Osteoblast (primary cell): Measurements from ENCODE around the gene GFPT1. TPM values are rescaled to one million over a fixed set of nuclear protein-coding genes. Genes with fewer than 3 reads are reported as not detected.

Experiments
- DNase-seq: peaks from one replicate; pipeline ENCODE4 v3.0.0; 2011; ENCODE audit warnings: low spot score, mixed read lengths; ENCODE audit not compliant: insufficient read length; ENCODE audit errors: missing footprints
- H2AFZ ChIP-seq: 2 replicates; pipeline ENCODE4 v1.6.0; 2011; ENCODE audit warnings: mild to moderate bottlenecking, low read length
- H3K27ac ChIP-seq: 2 replicates; pipeline ENCODE4 v1.5.1; 2011; ENCODE audit warnings: mild to moderate bottlenecking, low read depth, low read length, moderate library complexity
- H3K27me3 ChIP-seq: 2 replicates; pipeline ENCODE4 v1.6.0; 2012; ENCODE audit warnings: mild to moderate bottlenecking, control low read depth, inconsistent platforms, low read length, moderate library complexity; ENCODE audit not compliant: insufficient read depth
- H3K36me3 ChIP-seq: 2 replicates; pipeline ENCODE4 v1.5.1; 2011; ENCODE audit warnings: mild to moderate bottlenecking, low read length, control low read depth, moderate library complexity; ENCODE audit not compliant: insufficient read depth
- H3K4me1 ChIP-seq: 2 replicates; pipeline ENCODE4 v1.5.1; 2011; ENCODE audit warnings: mild to moderate bottlenecking, low read length, control low read depth, moderate library complexity; ENCODE audit not compliant: insufficient read depth
- H3K4me2 ChIP-seq: 2 replicates; pipeline ENCODE4 v1.6.0; 2011; ENCODE audit warnings: mild to moderate bottlenecking, low read length; ENCODE audit not compliant: insufficient read depth
- H3K4me3 ChIP-seq: fragments of 200-600 bp; sonication (generic); 3 replicates; pipeline ENCODE4 v1.5.1; 2012; ENCODE audit warnings: mild to moderate bottlenecking, low read length, inconsistent platforms; ENCODE audit not compliant: insufficient read depth
- H3K79me2 ChIP-seq: 2 replicates; pipeline ENCODE4 v1.6.0; 2012; ENCODE audit warnings: mild to moderate bottlenecking, low read length, control low read depth, inconsistent platforms; ENCODE audit not compliant: insufficient read depth
- H3K9me3 ChIP-seq: 2 replicates; pipeline ENCODE4 v1.5.1; 2011; ENCODE audit warnings: low read depth, low read length, control low read depth
- H4K20me1 ChIP-seq: 2 replicates; pipeline ENCODE4 v1.6.0; 2012; ENCODE audit warnings: mild to moderate bottlenecking, low read length, control low read depth; ENCODE audit not compliant: insufficient read depth
- total RNA-seq: library from RNA; depleted of rRNA; stranded (reverse); fragments of >200 nt; gene quantifications from 2 replicates; pipeline ENCODE4 v1.2.3, GENCODE V29; 2012
- TF ChIP-seq, protein P1 (sequence below): IDR thresholded peaks from 2 replicates; pipeline ENCODE4 v1.5.1; 2011; ENCODE audit warnings: mild to moderate bottlenecking, low read depth, low read length, moderate library complexity; ENCODE audit errors: extremely low read depth

Gene GFPT1
- total RNA-seq, 1 donor = 64.4 TPM

DNA sequence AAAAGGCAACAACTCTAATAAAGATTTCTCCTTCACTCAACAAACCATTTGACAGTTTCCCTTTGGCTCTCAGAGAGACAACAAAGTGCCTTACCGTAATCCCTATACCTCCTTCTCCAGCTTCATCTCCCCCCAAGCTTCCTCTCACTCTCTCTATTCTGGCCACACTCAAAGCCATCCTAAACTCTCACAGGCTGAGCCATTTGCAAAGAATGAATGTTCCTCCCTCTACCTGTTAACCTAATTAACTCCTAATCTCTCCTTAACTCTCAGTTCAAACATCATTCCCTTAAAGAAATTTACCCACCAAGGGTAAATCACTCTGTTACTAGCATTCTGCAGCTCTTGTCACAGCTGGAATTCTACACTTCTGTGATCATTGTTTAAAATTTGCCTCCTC lies 38.2 kb downstream of the GFPT1 start:
- no peaks in the 10 kb centered on the region for H3K27me3 ChIP-seq
- TF ChIP-seq, protein P1, sequence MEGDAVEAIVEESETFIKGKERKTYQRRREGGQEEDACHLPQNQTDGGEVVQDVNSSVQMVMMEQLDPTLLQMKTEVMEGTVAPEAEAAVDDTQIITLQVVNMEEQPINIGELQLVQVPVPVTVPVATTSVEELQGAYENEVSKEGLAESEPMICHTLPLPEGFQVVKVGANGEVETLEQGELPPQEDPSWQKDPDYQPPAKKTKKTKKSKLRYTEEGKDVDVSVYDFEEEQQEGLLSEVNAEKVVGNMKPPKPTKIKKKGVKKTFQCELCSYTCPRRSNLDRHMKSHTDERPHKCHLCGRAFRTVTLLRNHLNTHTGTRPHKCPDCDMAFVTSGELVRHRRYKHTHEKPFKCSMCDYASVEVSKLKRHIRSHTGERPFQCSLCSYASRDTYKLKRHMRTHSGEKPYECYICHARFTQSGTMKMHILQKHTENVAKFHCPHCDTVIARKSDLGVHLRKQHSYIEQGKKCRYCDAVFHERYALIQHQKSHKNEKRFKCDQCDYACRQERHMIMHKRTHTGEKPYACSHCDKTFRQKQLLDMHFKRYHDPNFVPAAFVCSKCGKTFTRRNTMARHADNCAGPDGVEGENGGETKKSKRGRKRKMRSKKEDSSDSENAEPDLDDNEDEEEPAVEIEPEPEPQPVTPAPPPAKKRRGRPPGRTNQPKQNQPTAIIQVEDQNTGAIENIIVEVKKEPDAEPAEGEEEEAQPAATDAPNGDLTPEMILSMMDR = no peak
- no peak overlapping the region for H3K27ac ChIP-seq
- H3K4me3 ChIP-seq = no peak overlapping the region
- peaks cover 95% of the 10 kb centered on the region for H3K36me3 ChIP-seq
- H3K9me3 ChIP-seq = no peaks in the 10 kb centered on the region
- peaks cover 32% of the 10 kb centered on the region for H3K79me2 ChIP-seq
- no peak overlapping the region for H2AFZ ChIP-seq
- no peak for DNase-seq
- H3K4me1 ChIP-seq = no peaks in the 10 kb centered on the region
- H3K4me2 ChIP-seq = no peak overlapping the region
- peaks cover 7% of the 10 kb centered on the region for H4K20me1 ChIP-seq

DNA sequence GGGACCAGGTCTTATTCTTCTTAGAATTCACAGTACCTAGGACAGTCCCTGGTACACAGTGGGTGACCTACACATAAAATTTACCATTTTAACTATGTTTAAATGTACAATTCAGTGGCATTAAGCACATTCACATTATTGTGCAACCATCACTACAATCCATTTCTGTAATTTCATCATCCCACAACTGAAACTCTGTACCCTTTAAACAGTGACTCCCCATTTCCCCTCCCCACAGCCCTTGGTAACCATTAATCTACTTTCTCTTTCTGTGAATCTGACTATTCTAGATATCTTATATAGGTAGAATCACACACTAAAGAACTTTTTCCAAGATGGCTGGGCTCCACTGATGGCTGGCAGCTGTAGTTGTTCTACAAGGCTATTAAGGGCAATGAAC lies 41.6 kb downstream of the GFPT1 start:
- DNase-seq = peak; percentile 6
- H3K4me2 ChIP-seq = no peak overlapping the region
- peaks cover 99% of the 10 kb centered on the region for H3K36me3 ChIP-seq
- no peak overlapping the region for H3K27ac ChIP-seq
- no peak overlapping the region for H2AFZ ChIP-seq
- H4K20me1 ChIP-seq = peaks cover 7% of the 10 kb centered on the region
- no peaks in the 10 kb centered on the region for H3K9me3 ChIP-seq
- H3K79me2 ChIP-seq = peaks cover 30% of the 10 kb centered on the region
- TF ChIP-seq, protein P1 = no peak
- H3K4me1 ChIP-seq = no peaks in the 10 kb centered on the region
- no peak overlapping the region for H3K4me3 ChIP-seq
- no peaks in the 10 kb centered on the region for H3K27me3 ChIP-seq

DNA sequence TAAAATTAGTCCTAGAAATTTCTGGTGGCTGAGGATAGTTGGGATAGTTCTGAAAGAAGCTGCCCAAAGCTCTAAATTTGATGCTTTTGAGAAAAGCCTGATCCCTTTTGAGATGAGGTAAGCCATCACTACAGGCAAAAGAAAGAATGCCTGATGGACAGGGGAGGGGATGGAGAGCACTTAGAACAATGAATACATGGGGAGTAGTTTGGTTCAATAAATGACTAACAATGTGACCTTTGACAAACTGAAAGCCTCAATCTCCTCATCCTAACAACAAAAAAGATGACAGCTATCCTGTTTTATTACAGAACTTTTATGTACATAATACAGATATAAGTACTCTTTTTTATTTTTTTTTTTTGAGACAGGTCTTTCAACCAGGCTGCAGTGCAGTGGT lies 42.7 kb downstream of the GFPT1 start:
- Histone ChIP-seq H3K9me3 (no peaks in the 10 kb centered on the region), H3K27ac (peak overlapping the region; percentile 19), H3K79me2 (peaks cover 26% of the 10 kb centered on the region), H4K20me1 (peaks cover 9% of the 10 kb centered on the region), H3K4me2 (no peak overlapping the region), H3K27me3 (no peaks in the 10 kb centered on the region), H3K36me3 (peaks cover 95% of the 10 kb centered on the region), H3K4me1 (peaks cover 4% of the 10 kb centered on the region), H3K4me3 (no peak overlapping the region), H2AFZ (no peak overlapping the region)
- TF ChIP-seq, protein P1 = no peak
- peak; percentile 6 for DNase-seq

DNA sequence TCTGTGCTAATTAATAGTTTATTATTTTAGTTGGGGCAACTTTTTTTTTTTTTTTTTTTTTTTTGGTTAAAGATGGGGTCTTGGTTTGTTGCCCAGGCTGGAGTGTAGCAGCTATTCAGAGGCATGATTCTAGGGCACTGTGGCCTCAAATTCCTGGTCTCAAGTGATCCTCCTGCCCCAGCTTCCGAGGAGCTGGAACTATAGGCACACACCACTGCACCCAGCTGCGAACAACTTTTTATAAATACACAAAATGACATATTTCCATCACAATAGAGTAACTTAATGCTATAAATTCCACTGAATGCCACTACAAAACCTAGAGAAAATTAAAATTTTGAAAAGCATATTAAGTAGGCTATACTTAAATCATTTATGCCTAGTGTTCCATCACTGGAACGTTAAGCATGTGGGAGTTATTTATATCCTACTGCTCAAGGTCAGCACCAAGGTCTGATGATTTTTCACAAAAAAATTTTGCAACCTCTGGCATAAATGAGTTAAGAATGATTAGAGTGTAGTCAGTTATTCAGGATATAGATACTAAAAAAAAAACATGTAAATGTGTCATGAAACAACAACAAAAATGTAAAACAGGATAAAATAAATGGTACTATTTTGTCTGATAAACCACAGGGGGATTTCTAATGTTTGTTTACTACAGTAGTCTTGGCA lies 46.8 kb downstream of the GFPT1 start:
- H3K27me3 ChIP-seq = no peaks in the 10 kb centered on the region
- peak overlapping the region; percentile 49 for H3K27ac ChIP-seq
- H2AFZ ChIP-seq = no peak overlapping the region
- H4K20me1 ChIP-seq = peaks cover 8% of the 10 kb centered on the region
- no peak overlapping the region for H3K4me3 ChIP-seq
- H3K4me2 ChIP-seq = no peak overlapping the region
- H3K79me2 ChIP-seq = peaks cover 19% of the 10 kb centered on the region
- peaks cover 4% of the 10 kb centered on the region for H3K4me1 ChIP-seq
- peaks cover 88% of the 10 kb centered on the region for H3K36me3 ChIP-seq
- DNase-seq = no peak
- no peaks in the 10 kb centered on the region for H3K9me3 ChIP-seq
- TF ChIP-seq, protein P1 = no peak
